Prostate gland (tissue), 2 donors: Measurements from ENCODE around the gene NEGR1. TPM values are rescaled to one million over a fixed set of nuclear protein-coding genes. Genes with fewer than 3 reads are reported as not detected.

ENCODE experiments used
- DNase-seq: peaks from one replicate; pipeline ENCODE4 v3.0.0-alpha.2; 2019; ENCODE audit warnings: low spot score
- H3K27ac ChIP-seq, 2 donors: fragments of 200-600 bp; sonication (generic); 2 replicates each; pipeline ENCODE4 v1.5.1; 2017 to 2019
- H3K27me3 ChIP-seq: fragments of 200-600 bp; sonication (generic); replicated peaks from 2 replicates; pipeline ENCODE4 v1.5.1; 2019; ENCODE audit not compliant: insufficient read depth
- H3K36me3 ChIP-seq, 2 donors: fragments of 200-600 bp; sonication (generic); 1 replicate in 1 of 2; 2 replicates in 1 of 2; pipeline versions ENCODE4 v1.5.1 to v1.8.1; 2017 to 2019
- H3K4me1 ChIP-seq: fragments of 200-600 bp; sonication (generic); replicated peaks from 2 replicates; pipeline ENCODE4 v1.5.1; 2019
- H3K4me3 ChIP-seq, 2 donors: fragments of 200-600 bp; sonication (generic); 2 replicates each; pipeline ENCODE4 v1.5.1; 2017 to 2019
- H3K9me3 ChIP-seq: fragments of 200-600 bp; sonication (generic); 2 replicates; pipeline ENCODE4 v1.5.1; 2017
- POLR2A ChIP-seq: fragments of 450-650 bp; IDR thresholded peaks from one replicate; pipeline ENCODE4 v1.6.1; 2016; ENCODE audit warnings: antibody characterized with exemption, mild to moderate bottlenecking
- POLR2AphosphoS5 ChIP-seq: sonication (generic); formaldehyde crosslinking; IDR thresholded peaks from one replicate; pipeline ENCODE4 v1.6.1; 2017; ENCODE audit warnings: antibody characterized with exemption
- WGBS: methylation state at CpG from one replicate; pipeline ENCODE4 v1.1.5; 2018; 5-methylcytosine and 5-hydroxymethylcytosine counted together
- intact Hi-C: fragments of 100-400 bp; cut with DNase I; formaldehyde crosslinking; loops from one replicate; pipeline ENCODE4 v1.14.2; 2022
- total RNA-seq, 2 donors: library from RNA; depleted of rRNA; stranded (reverse); fragments of >200 nt; gene quantifications; one replicate each; pipeline ENCODE4 v1.1.0, GENCODE V29; 2016
- TF ChIP-seq, protein P1 (sequence below), 4 experiments: fragments of 200-600 bp in 2 of 4; fragments of 450-650 bp in 2 of 4; sonication (generic) in 2 of 4; IDR thresholded peaks; 1 replicate in 3 of 4; 2 replicates in 1 of 4; pipeline ENCODE4 v1.5.1; 2016 to 2019; ENCODE audit warnings: antibody characterized with exemption in 4 of 4, mild to moderate bottlenecking in 2 of 4, moderate library complexity in 2 of 4

NEGR1 gene
- total RNA-seq, 2 donors from 2014 or later = 2.3 to 7.6 TPM

DNA sequence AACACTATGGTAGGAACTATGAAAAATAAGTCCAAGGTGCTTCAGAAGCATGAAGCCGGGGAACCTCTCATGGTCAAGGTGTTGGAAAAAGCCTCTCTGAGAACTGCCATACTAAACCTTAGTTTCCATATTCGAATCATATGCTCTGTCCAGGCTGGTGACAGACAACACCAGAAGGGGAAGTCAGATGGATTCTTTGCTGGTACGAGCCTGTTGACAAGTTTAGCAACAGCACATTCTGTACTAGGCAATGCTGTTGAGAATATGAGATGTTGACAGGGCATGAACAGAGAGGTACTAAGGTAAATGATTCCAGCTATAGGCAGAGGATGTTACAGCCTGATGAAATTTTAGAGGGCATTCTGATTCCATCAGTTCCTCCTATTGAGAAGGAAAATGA lies 740.2 kb downstream of the NEGR1 start:
- no peak overlapping the region for H3K4me3 ChIP-seq
- 91% methylated on average over 3 of the region's 3 CpGs for WGBS
- TF ChIP-seq POLR2A (no peak), POLR2AphosphoS5 (no peak)
- TF ChIP-seq, protein P1, sequence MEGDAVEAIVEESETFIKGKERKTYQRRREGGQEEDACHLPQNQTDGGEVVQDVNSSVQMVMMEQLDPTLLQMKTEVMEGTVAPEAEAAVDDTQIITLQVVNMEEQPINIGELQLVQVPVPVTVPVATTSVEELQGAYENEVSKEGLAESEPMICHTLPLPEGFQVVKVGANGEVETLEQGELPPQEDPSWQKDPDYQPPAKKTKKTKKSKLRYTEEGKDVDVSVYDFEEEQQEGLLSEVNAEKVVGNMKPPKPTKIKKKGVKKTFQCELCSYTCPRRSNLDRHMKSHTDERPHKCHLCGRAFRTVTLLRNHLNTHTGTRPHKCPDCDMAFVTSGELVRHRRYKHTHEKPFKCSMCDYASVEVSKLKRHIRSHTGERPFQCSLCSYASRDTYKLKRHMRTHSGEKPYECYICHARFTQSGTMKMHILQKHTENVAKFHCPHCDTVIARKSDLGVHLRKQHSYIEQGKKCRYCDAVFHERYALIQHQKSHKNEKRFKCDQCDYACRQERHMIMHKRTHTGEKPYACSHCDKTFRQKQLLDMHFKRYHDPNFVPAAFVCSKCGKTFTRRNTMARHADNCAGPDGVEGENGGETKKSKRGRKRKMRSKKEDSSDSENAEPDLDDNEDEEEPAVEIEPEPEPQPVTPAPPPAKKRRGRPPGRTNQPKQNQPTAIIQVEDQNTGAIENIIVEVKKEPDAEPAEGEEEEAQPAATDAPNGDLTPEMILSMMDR (IDR thresholded peaks at IDR 0.05) = no peak
- intact Hi-C loops = no loop called here
- no peaks in the 10 kb centered on the region for H3K9me3 ChIP-seq
- H3K4me1 ChIP-seq = no peaks in the 10 kb centered on the region
- H3K27me3 ChIP-seq = no peaks in the 10 kb centered on the region
- H3K36me3 ChIP-seq = no peaks in the 10 kb centered on the region
- H3K27ac ChIP-seq = no peak overlapping the region
- DNase-seq = no peak

DNA sequence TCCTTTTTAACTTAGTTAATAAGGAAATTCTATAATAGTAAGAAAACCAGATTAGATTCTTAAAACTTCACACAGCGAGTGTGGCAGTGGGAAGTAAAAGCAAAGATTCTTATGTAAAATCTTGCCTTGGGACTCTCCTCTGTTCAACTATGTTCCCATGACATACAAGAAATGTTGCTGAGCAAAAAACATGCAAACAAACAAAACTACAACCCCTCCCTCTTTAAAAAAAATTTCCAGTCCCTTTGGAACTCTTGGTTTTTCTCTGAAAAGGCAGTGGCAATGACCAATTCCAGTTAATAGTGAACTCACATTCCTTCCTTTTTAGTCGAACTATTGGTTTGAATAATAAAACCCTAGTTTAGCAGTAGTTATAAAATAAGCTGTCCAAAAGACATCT lies 748.4 kb downstream of the NEGR1 start:
- no peak overlapping the region for H3K27ac ChIP-seq
- no peaks in the 10 kb centered on the region for H3K27me3 ChIP-seq
- no peak overlapping the region for H3K4me3 ChIP-seq
- no peaks in the 10 kb centered on the region for H3K9me3 ChIP-seq
- intact Hi-C loops = no loop called here
- TF ChIP-seq, protein P1 (IDR thresholded peaks at IDR 0.05) = no peak
- TF ChIP-seq POLR2A (no peak), POLR2AphosphoS5 (no peak)
- no peaks in the 10 kb centered on the region for H3K4me1 ChIP-seq
- no peak for DNase-seq
- H3K36me3 ChIP-seq = no peaks in the 10 kb centered on the region
- WGBS = 82% methylated on average over 2 of the region's 2 CpGs

DNA sequence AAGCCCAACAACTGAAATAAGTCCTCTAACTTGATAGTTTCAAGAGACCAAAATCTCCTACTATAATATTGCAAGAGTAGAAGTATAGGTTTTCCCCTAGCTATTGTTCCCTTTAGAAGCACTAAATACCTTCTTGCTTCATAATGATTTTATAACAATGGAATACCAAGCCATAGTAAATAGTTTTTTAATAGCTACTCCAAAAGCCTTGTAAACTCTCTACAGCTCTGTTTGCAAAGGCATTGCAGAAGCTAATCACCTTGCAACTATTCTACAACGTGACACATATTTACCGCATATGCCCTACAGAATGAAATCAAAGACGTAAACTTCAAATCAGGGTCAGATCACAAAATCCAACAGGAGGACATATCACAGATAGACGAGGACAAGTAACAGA lies 750.0 kb downstream of the NEGR1 start:
- DNase-seq = no peak
- 64% methylated on average over 4 of the region's 4 CpGs for WGBS
- Histone ChIP-seq H3K36me3 (no peaks in the 10 kb centered on the region), H3K27ac (no peak overlapping the region), H3K27me3 (no peaks in the 10 kb centered on the region), H3K4me1 (no peaks in the 10 kb centered on the region), H3K9me3 (no peaks in the 10 kb centered on the region), H3K4me3 (no peak overlapping the region)
- TF ChIP-seq POLR2A (no peak), POLR2AphosphoS5 (no peak)
- TF ChIP-seq, protein P1 (IDR thresholded peaks at IDR 0.05) = no peak
- intact Hi-C loops = no loop called here

DNA sequence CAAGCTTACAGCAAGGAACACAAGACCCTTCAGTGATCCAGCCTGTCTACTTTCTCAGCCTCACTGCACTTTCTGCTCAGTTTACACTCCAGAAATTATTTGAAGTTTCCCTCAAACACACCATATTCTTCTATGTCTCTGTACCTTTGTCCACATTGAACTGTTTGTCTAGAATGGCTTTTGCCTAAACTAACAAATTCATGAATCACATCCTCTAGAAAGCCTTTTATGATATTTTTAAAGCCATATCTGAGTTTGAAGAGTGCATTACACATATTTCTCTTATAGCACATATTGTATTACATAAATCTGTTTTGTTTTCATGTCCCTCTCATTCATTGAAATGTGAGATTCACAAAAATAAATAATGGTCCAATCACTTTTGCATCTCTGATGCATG lies 755.5 kb downstream of the NEGR1 start:
- Histone ChIP-seq H3K27ac (no peak overlapping the region), H3K9me3 (no peaks in the 10 kb centered on the region), H3K27me3 (no peaks in the 10 kb centered on the region), H3K4me3 (no peak overlapping the region), H3K4me1 (no peaks in the 10 kb centered on the region), H3K36me3 (no peaks in the 10 kb centered on the region)
- TF ChIP-seq, protein P1 (IDR thresholded peaks at IDR 0.05) = no peak
- TF ChIP-seq POLR2A (no peak), POLR2AphosphoS5 (no peak)
- DNase-seq = no peak
- intact Hi-C loops = loop anchor here (10.0 kb wide), 1 partner anchor 332 kb away; no protein-coding TSS in a partner anchor

DNA sequence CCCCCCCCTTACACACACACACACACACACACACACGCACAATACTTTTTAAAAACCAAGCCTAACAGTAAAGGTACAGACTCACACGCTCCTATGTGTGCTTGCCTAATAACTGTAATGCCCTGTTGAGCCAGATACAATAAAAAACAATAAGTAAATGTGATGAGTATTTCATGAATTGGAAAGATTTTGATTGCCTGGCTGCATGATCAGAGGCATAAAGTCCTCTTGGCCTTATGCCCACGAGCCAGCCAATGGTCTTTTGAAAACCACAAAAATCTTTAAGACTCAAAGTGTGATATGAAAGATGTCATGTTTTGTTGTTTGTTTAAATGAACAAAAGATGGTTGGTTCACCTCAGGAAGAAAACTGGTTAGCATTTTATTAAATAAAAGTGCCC lies 759.6 kb downstream of the NEGR1 start:
- no peak for DNase-seq
- H3K9me3 ChIP-seq = no peaks in the 10 kb centered on the region
- H3K27me3 ChIP-seq = no peaks in the 10 kb centered on the region
- TF ChIP-seq POLR2AphosphoS5 (no peak), POLR2A (no peak)
- TF ChIP-seq, protein P1 (IDR thresholded peaks at IDR 0.05) = no peak
- WGBS = 62% methylated on average over 3 of the region's 3 CpGs
- H3K27ac ChIP-seq = no peak overlapping the region
- intact Hi-C loops = loop anchor here (10.0 kb wide), 1 partner anchor 328 kb away; no protein-coding TSS in a partner anchor
- H3K36me3 ChIP-seq = no peaks in the 10 kb centered on the region
- H3K4me1 ChIP-seq = no peaks in the 10 kb centered on the region
- no peak overlapping the region for H3K4me3 ChIP-seq
